OCI-LY3 (cell line): Measurements from ENCODE around the gene MEN1.

Experiments used
- EZH2phosphoT487 ChIP-seq: fragments of 200-600 bp; shearing (Covaris generic); IDR thresholded peaks from 2 replicates; pipeline ENCODE4 v1.6.1; 2018; ENCODE audit warnings: antibody characterized with exemption, mixed run types, low read depth
- TF ChIP-seq, protein P1 (sequence below): fragments of 200-600, 300-600 bp; sonication (generic); IDR thresholded peaks from 2 replicates; pipeline ENCODE4 v1.5.1; 2014; ENCODE audit warnings: antibody characterized with exemption, low read length, low read depth

GRCh38 chr11:64774144-64774543 is 36.2 kb downstream of the MEN1 start:
- TF ChIP-seq, protein P1, sequence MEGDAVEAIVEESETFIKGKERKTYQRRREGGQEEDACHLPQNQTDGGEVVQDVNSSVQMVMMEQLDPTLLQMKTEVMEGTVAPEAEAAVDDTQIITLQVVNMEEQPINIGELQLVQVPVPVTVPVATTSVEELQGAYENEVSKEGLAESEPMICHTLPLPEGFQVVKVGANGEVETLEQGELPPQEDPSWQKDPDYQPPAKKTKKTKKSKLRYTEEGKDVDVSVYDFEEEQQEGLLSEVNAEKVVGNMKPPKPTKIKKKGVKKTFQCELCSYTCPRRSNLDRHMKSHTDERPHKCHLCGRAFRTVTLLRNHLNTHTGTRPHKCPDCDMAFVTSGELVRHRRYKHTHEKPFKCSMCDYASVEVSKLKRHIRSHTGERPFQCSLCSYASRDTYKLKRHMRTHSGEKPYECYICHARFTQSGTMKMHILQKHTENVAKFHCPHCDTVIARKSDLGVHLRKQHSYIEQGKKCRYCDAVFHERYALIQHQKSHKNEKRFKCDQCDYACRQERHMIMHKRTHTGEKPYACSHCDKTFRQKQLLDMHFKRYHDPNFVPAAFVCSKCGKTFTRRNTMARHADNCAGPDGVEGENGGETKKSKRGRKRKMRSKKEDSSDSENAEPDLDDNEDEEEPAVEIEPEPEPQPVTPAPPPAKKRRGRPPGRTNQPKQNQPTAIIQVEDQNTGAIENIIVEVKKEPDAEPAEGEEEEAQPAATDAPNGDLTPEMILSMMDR = no peak
- TF ChIP-seq EZH2phosphoT487 = no peak
